H9 (cell line): Measurements from ENCODE around the gene SEMA3F. TPM values are rescaled to one million over a fixed set of nuclear protein-coding genes. Genes with fewer than 3 reads are reported as not detected.

Source experiments
- DNase-seq: peaks from one replicate; pipeline ENCODE4 v3.0.0-alpha.2; 2017
- H2AFZ ChIP-seq: one replicate; pipeline ENCODE4 v1.6.1; 2013; ENCODE audit warnings: mild to moderate bottlenecking, low read length, control low read depth, moderate library complexity
- H2AK5ac ChIP-seq: 2 replicates; pipeline ENCODE4 v1.6.1; 2013; ENCODE audit warnings: low read length, control low read depth, mixed read lengths; ENCODE audit not compliant: insufficient read length
- H2BK120ac ChIP-seq: one replicate; pipeline ENCODE4 v1.6.1; 2013; ENCODE audit warnings: low read depth, mild to moderate bottlenecking, low read length, control low read depth, inconsistent platforms; ENCODE audit not compliant: poor library complexity, severe bottlenecking
- H2BK12ac ChIP-seq: 2 replicates; pipeline ENCODE4 v1.6.1; 2013; ENCODE audit warnings: low read length, control low read depth, mixed read lengths, low read depth; ENCODE audit not compliant: insufficient read length
- H2BK15ac ChIP-seq: 2 replicates; pipeline ENCODE4 v1.6.1; 2013; ENCODE audit warnings: low read depth, low read length, control low read depth
- H2BK20ac ChIP-seq: one replicate; pipeline ENCODE4 v1.6.1; 2013; ENCODE audit warnings: low read depth, mild to moderate bottlenecking, low read length, control low read depth, inconsistent platforms; ENCODE audit not compliant: poor library complexity, severe bottlenecking
- H2BK5ac ChIP-seq: 2 replicates; pipeline ENCODE4 v1.6.1; 2013; ENCODE audit warnings: low read length, control low read depth, mixed read lengths; ENCODE audit not compliant: insufficient read length
- H3K14ac ChIP-seq: 2 replicates; pipeline ENCODE4 v1.6.1; 2013; ENCODE audit warnings: low read length, control low read depth; ENCODE audit not compliant: insufficient read depth
- H3K18ac ChIP-seq: 2 replicates; pipeline ENCODE4 v1.6.1; 2013; ENCODE audit warnings: low read depth, mild to moderate bottlenecking, mixed read lengths, low read length, control low read depth; ENCODE audit not compliant: insufficient read length
- H3K23ac ChIP-seq: 2 replicates; pipeline ENCODE4 v1.6.1; 2013; ENCODE audit warnings: low read length, control low read depth, mixed read lengths, low read depth; ENCODE audit not compliant: insufficient read length
- H3K23me2 ChIP-seq: 2 replicates; pipeline ENCODE4 v1.6.1; 2013; ENCODE audit warnings: low read depth, mild to moderate bottlenecking, mixed read lengths, low read length, control low read depth; ENCODE audit not compliant: insufficient read length, poor library complexity, severe bottlenecking
- H3K27ac ChIP-seq: 2 replicates; pipeline ENCODE4 v1.5.1; 2013; ENCODE audit warnings: low read length, control low read depth, mixed read lengths, low read depth; ENCODE audit not compliant: insufficient read length
- H3K27me3 ChIP-seq: 2 replicates; pipeline ENCODE4 v1.6.1; 2013; ENCODE audit warnings: low read length, control low read depth, inconsistent platforms; ENCODE audit not compliant: insufficient read depth
- H3K4ac ChIP-seq: 2 replicates; pipeline ENCODE4 v1.6.1; 2013; ENCODE audit warnings: low read depth, mild to moderate bottlenecking, control low read depth, inconsistent platforms, low read length, moderate library complexity
- H3K4me1 ChIP-seq: 2 replicates; pipeline ENCODE4 v1.6.1; 2013; ENCODE audit warnings: low read length, control low read depth, inconsistent platforms; ENCODE audit not compliant: insufficient read depth
- H3K4me2 ChIP-seq: 2 replicates; pipeline ENCODE4 v1.6.1; 2013; ENCODE audit warnings: low read length, control low read depth, mixed read lengths; ENCODE audit not compliant: insufficient read length, insufficient read depth
- H3K56ac ChIP-seq: 2 replicates; pipeline ENCODE4 v1.6.1; 2013; ENCODE audit warnings: low read depth, mild to moderate bottlenecking, mixed read lengths, low read length, control low read depth; ENCODE audit not compliant: insufficient read length
- H3K79me1 ChIP-seq: 2 replicates; pipeline ENCODE4 v1.6.1; 2013; ENCODE audit warnings: low read depth, mild to moderate bottlenecking, moderate library complexity, low read length, control low read depth, inconsistent platforms; ENCODE audit not compliant: insufficient read depth, poor library complexity, severe bottlenecking
- H3K79me2 ChIP-seq: 2 replicates; pipeline ENCODE4 v1.6.1; 2013; ENCODE audit warnings: low read length, control low read depth, inconsistent platforms; ENCODE audit not compliant: insufficient read depth
- H3K9ac ChIP-seq: 2 replicates; pipeline ENCODE4 v1.6.1; 2013; ENCODE audit warnings: low read length, control low read depth, mixed read lengths; ENCODE audit not compliant: insufficient read length; ENCODE audit errors: extremely low read depth
- H3K9me3 ChIP-seq: one replicate; pipeline ENCODE4 v1.6.1; 2013; ENCODE audit warnings: low read depth, low read length, inconsistent platforms; ENCODE audit not compliant: control insufficient read depth
- H3T11ph ChIP-seq: one replicate; pipeline ENCODE4 v1.6.1; 2013; ENCODE audit warnings: mild to moderate bottlenecking, low read length, control low read depth, inconsistent platforms
- H4K20me1 ChIP-seq: one replicate; pipeline ENCODE4 v1.6.1; 2013; ENCODE audit not compliant: control insufficient read depth, insufficient read length, insufficient read depth
- H4K5ac ChIP-seq: 2 replicates; pipeline ENCODE4 v1.6.1; 2013; ENCODE audit warnings: low read depth, mild to moderate bottlenecking, mixed read lengths, low read length, control low read depth; ENCODE audit not compliant: insufficient read length
- H4K8ac ChIP-seq: replicated peaks from 2 replicates; pipeline ENCODE4 v1.6.1; 2013; ENCODE audit warnings: low read length, control low read depth, mixed read lengths, low read depth; ENCODE audit not compliant: insufficient read length
- H4K91ac ChIP-seq: 2 replicates; pipeline ENCODE4 v1.6.1; 2013; ENCODE audit warnings: low read depth, mild to moderate bottlenecking, moderate library complexity, mixed read lengths, low read length, control low read depth; ENCODE audit not compliant: insufficient read length
- H3K27ac Mint-ChIP-seq, 3 experiments: 2 replicates in 2 of 3; 3 replicates in 1 of 3; pipeline ENCODE4 v1.8.0; 2020 to 2021; ENCODE audit warnings: mixed read lengths in 3 of 3, mild to moderate bottlenecking in 1 of 3, moderate library complexity in 1 of 3
- H3K27me3 Mint-ChIP-seq: 2 replicates; pipeline ENCODE4 v1.8.0; 2021; ENCODE audit warnings: low read depth, mild to moderate bottlenecking, moderate library complexity, mixed read lengths
- H3K36me3 Mint-ChIP-seq, 3 experiments: 2 replicates in 2 of 3; 3 replicates in 1 of 3; pipeline ENCODE4 v1.8.0; 2020 to 2021; ENCODE audit warnings: low read depth in 3 of 3, mixed read lengths in 3 of 3; ENCODE audit not compliant: insufficient read depth in 1 of 3
- H3K4me1 Mint-ChIP-seq, 2 experiments: 2 replicates each; pipeline ENCODE4 v1.8.0; 2020; ENCODE audit warnings: mixed read lengths in 2 of 2
- H3K4me3 Mint-ChIP-seq, 2 experiments: 2 replicates in 1 of 2; 3 replicates in 1 of 2; pipeline ENCODE4 v1.8.0; 2020 to 2021; ENCODE audit warnings: mild to moderate bottlenecking in 2 of 2, mixed read lengths in 2 of 2, moderate library complexity in 1 of 2
- H3K9me3 Mint-ChIP-seq, 2 experiments: 2 replicates in 1 of 2; 3 replicates in 1 of 2; pipeline ENCODE4 v1.8.0; 2020; ENCODE audit warnings: mild to moderate bottlenecking in 2 of 2, mixed read lengths in 2 of 2, moderate library complexity in 1 of 2
- CTCF ChIP-seq: fragments of 200-600 bp; sonication (generic); conservative IDR thresholded peaks from 3 replicates; pipeline ENCODE4 v1.8.0; 2021; ENCODE audit warnings: antibody characterized with exemption, mild to moderate bottlenecking
- WGBS: extraction: QIAGEN DNeasy Blood & Tissue Kit; methylation state at CpG from one replicate; pipeline ENCODE4 v1.1.7; 2013; ENCODE audit warnings: missing lambda C conversion rate, low lambda C conversion rate, mixed read lengths; ENCODE audit not compliant: insufficient read length; ENCODE audit errors: extremely low coverage; 5-methylcytosine and 5-hydroxymethylcytosine counted together
- total RNA-seq: library from RNA; stranded (reverse); gene quantifications from 2 replicates; pipeline ENCODE4 v1.2.1, GENCODE V29; 2021

The SEMA3F gene
- total RNA-seq, 1 experiment from 2014 or later: 14.3 TPM

- Histone ChIP-seq H3K23ac (no peak overlapping the region), H2AK5ac (no peak overlapping the region), H2BK15ac (no peak overlapping the region), H3K56ac (no peak overlapping the region), H3K4me1 (no peaks in the 10 kb centered on the region; the same call in 1 of the 2 replicates), H2BK120ac (no peak overlapping the region), H3K9me3 (no peaks in the 10 kb centered on the region), H4K20me1 (no peaks in the 10 kb centered on the region), H2AFZ (no peak overlapping the region), H3K9ac (no peak overlapping the region), H3K23me2 (no peaks in the 10 kb centered on the region), H4K91ac (no peak overlapping the region), H3K14ac (no peak overlapping the region), H3K4ac (no peak overlapping the region), H3K27ac (no peak overlapping the region), H2BK5ac (no peak overlapping the region), H3K18ac (no peak overlapping the region), H3K79me1 (no peaks in the 10 kb centered on the region), H4K5ac (no peak overlapping the region), H3K27me3 (no peaks in the 10 kb centered on the region), H3K4me2 (no peak overlapping the region), H2BK12ac (no peak overlapping the region), H2BK20ac (no peak overlapping the region), H4K8ac (no peak overlapping the region), H3T11ph (no peak overlapping the region), H3K79me2 (no peaks in the 10 kb centered on the region)
- WGBS: no CpG with 5 or more reads among the region's 3 CpGs
- Mint-ChIP-seq H3K36me3 (peaks cover 42 to 55% (median 48%) of the 10 kb centered on the region in 3 experiments), H3K9me3 (no peaks in the 10 kb centered on the region), H3K4me1 (peaks cover 22 to 29% of the 10 kb centered on the region in 2 experiments), H3K27ac (no peak overlapping the region), H3K4me3 (no peak overlapping the region), H3K27me3 (peaks cover 4% of the 10 kb centered on the region; the same call in 1 of the 2 replicates)
- TF ChIP-seq CTCF: no peak
- no peak for DNase-seq
Measured at GRCh38 chr3:50119786-50120185, 35.3 kb upstream of the SEMA3F start.
